Right cardiac atrium (tissue), 5 donors: ENCODE data around the gene CARD19. TPM values are rescaled to one million over a fixed set of nuclear protein-coding genes. Genes with fewer than 3 reads are reported as not detected.
A peak's percentile ranks its signal among the peaks of the same experiment; 100 is the strongest.

Source experiments
- ATAC-seq, 2 donors: fragments of 200-7000 bp; cut with Tn5 transposase; one replicate each; pipeline versions ENCODE4 v1.8.0 to v1.9.1; 2020; ENCODE audit warnings: moderate library complexity in 2 of 2, mild to moderate bottlenecking in 1 of 2
- DNase-seq, 3 donors: peaks; one replicate each; pipeline ENCODE4 v3.0.0-alpha.2; 2020
- H3K27ac ChIP-seq: one replicate; pipeline ENCODE4 v1.5.1; 2013; ENCODE audit warnings: mild to moderate bottlenecking, low read length, control low read depth, moderate library complexity
- H3K27me3 ChIP-seq: one replicate; pipeline ENCODE4 v1.6.1; 2013; ENCODE audit not compliant: control insufficient read depth, insufficient read depth
- H3K4me1 ChIP-seq: one replicate; pipeline ENCODE4 v1.6.1; 2013; ENCODE audit warnings: low read length; ENCODE audit not compliant: control insufficient read depth, insufficient read depth
- H3K4me3 ChIP-seq: one replicate; pipeline ENCODE4 v1.5.1; 2013; ENCODE audit warnings: low read length, control low read depth
- H3K9me3 ChIP-seq: one replicate; pipeline ENCODE4 v1.6.1; 2013; ENCODE audit warnings: low read length; ENCODE audit not compliant: control insufficient read depth
- WGBS: extraction: QIAGEN DNeasy Blood & Tissue Kit; methylation state at CpG from one replicate; pipeline ENCODE4 v1.1.7; 2013; 5-methylcytosine and 5-hydroxymethylcytosine counted together
- intact Hi-C, 4 donors: fragments of 100-400 bp; cut with DNase I; formaldehyde crosslinking; loops; one replicate each; pipeline versions ENCODE4 v1.11.0 to v1.14.0; 2022 to 2023
- polyA plus RNA-seq: library from polyadenylated mRNA; stranded (reverse); fragments of 200-250 nt; gene quantifications from one replicate; pipeline ENCODE4 v1.2.3, GENCODE V29; 2013
- total RNA-seq, 4 donors: library from RNA; stranded (reverse); fragmentation: NEBNext Ultra II Directional; extraction: Animal tissue kit (Norgen Biotek cat#: 25700); gene quantifications; one replicate each; pipeline ENCODE4 v1.2.1, GENCODE V29; 2021
- donor health status: healthy with polysubstance abuse.
- donor health status: DM: no; HTN: yes; CAD: no.
- donor health status: DM: no; HTN: no; CAD: no.
- donor health status: DM: no; HTN: yes; CAD: no; lungs with severe emphysema.
- donor health status: DM: yes; HTN: yes; CAD: no.

Gene CARD19
- total and polyA plus RNA-seq, 5 donors = 17.7 to 30.3 (median 25.6) TPM

- H3K9me3 ChIP-seq = no peaks in the 10 kb centered on the region
- intact Hi-C loops = loop anchor here in 1 of 4 donors (10.0 kb wide), 1 partner anchor 196 kb away; no protein-coding TSS in a partner anchor
- ATAC-seq = peak in 1 of 2 donors; percentile 10
Observed at GRCh38 chr9:93108291-93109041, 12.4 kb downstream of the CARD19 start.

GRCh38 chr9:93110311-93110855 is 14.4 kb downstream of the CARD19 start:
- peak in 2 of 3 donors; percentile 52 to 58 for DNase-seq
- intact Hi-C loops = no loop called here
- no peak for ATAC-seq
- WGBS = 96% methylated on average over 14 of the region's 14 CpGs
- no peaks in the 10 kb centered on the region for H3K9me3 ChIP-seq
- H3K27me3 ChIP-seq = no peaks in the 10 kb centered on the region
- no peak overlapping the region for H3K4me3 ChIP-seq
- no peak overlapping the region for H3K27ac ChIP-seq
- H3K4me1 ChIP-seq = no peaks in the 10 kb centered on the region

More at GRCh38 chr9:93108291-93109041, 12.4 kb downstream of the CARD19 start:
- Histone ChIP-seq H3K27ac (no peak overlapping the region), H3K4me3 (no peak overlapping the region), H3K4me1 (no peaks in the 10 kb centered on the region), H3K27me3 (no peaks in the 10 kb centered on the region)
- DNase-seq = peak in 2 of 3 donors; percentile 41 to 51
- whole genome bisulfite sequencing = 86% methylated on average over 15 of the region's 15 CpGs

GRCh38 chr9:93111001-93111370 is 15.0 kb downstream of the CARD19 start:
- DNase-seq (peak in 2 of 3 donors; percentile 25 to 30), ATAC-seq (no peak)
- Histone ChIP-seq H3K9me3 (no peaks in the 10 kb centered on the region), H3K27me3 (no peaks in the 10 kb centered on the region), H3K4me3 (no peak overlapping the region), H3K4me1 (no peaks in the 10 kb centered on the region), H3K27ac (no peak overlapping the region)
- 89% methylated on average over 11 of the region's 11 CpGs for WGBS
- intact Hi-C loops = no loop called here

- intact Hi-C loops = no loop called here
- no peak overlapping the region for H3K4me3 ChIP-seq
- no peaks in the 10 kb centered on the region for H3K27me3 ChIP-seq
- H3K27ac ChIP-seq = no peak overlapping the region
- 87% methylated on average over 18 of the region's 18 CpGs for WGBS
- no peaks in the 10 kb centered on the region for H3K9me3 ChIP-seq
- ATAC-seq (no peak), DNase-seq (peak in 2 of 3 donors; percentile 43 to 55)
- no peaks in the 10 kb centered on the region for H3K4me1 ChIP-seq
Observed at GRCh38 chr9:93111371-93112115, 15.5 kb downstream of the CARD19 start.

- no peaks in the 10 kb centered on the region for H3K27me3 ChIP-seq
- no peaks in the 10 kb centered on the region for H3K9me3 ChIP-seq
- intact Hi-C loops = no loop called here
- 82% methylated on average over 15 of the region's 15 CpGs for WGBS
- DNase-seq (peak in 2 of 3 donors; percentile 53 to 55), ATAC-seq (no peak)
- no peaks in the 10 kb centered on the region for H3K4me1 ChIP-seq
- H3K27ac ChIP-seq = no peak overlapping the region
- no peak overlapping the region for H3K4me3 ChIP-seq
Observed at GRCh38 chr9:93112116-93112863, 16.3 kb downstream of the CARD19 start.

- Histone ChIP-seq H3K4me3 (no peak overlapping the region), H3K9me3 (no peaks in the 10 kb centered on the region), H3K27me3 (no peaks in the 10 kb centered on the region), H3K4me1 (no peaks in the 10 kb centered on the region), H3K27ac (no peak overlapping the region)
- ATAC-seq (no peak), DNase-seq (peak in 1 of 3 donors; percentile 50)
- WGBS = 89% methylated on average over 13 of the region's 13 CpGs
- intact Hi-C loops = no loop called here
Observed at GRCh38 chr9:93112864-93113389, 16.9 kb downstream of the CARD19 start.

GRCh38 chr9:93114169-93114983 is 18.4 kb downstream of the CARD19 start:
- peaks cover under 1% of the 10 kb centered on the region for H3K4me1 ChIP-seq
- no peaks in the 10 kb centered on the region for H3K27me3 ChIP-seq
- no peak overlapping the region for H3K4me3 ChIP-seq
- no peaks in the 10 kb centered on the region for H3K9me3 ChIP-seq
- intact Hi-C loops = no loop called here
- WGBS = 83% methylated on average over 17 of the region's 17 CpGs
- ATAC-seq (no peak), DNase-seq (peak in 2 of 3 donors; percentile 39 to 57)
- H3K27ac ChIP-seq = no peak overlapping the region

GRCh38 chr9:93114984-93115335 is 18.9 kb downstream of the CARD19 start:
- Histone ChIP-seq H3K9me3 (no peaks in the 10 kb centered on the region), H3K4me3 (no peak overlapping the region), H3K27me3 (no peaks in the 10 kb centered on the region), H3K27ac (no peak overlapping the region), H3K4me1 (peaks cover 4% of the 10 kb centered on the region)
- intact Hi-C loops = no loop called here
- no peak for ATAC-seq
- WGBS = 85% methylated on average over 5 of the region's 5 CpGs
- peak in 1 of 3 donors; percentile 5 for DNase-seq

GRCh38 chr9:93115486-93116071 is 19.6 kb downstream of the CARD19 start:
- Histone ChIP-seq H3K27me3 (no peaks in the 10 kb centered on the region), H3K4me1 (peaks cover 4% of the 10 kb centered on the region), H3K9me3 (no peaks in the 10 kb centered on the region), H3K27ac (no peak overlapping the region), H3K4me3 (no peak overlapping the region)
- WGBS = 42% methylated on average over 3 of the region's 3 CpGs
- DNase-seq (peak in 1 of 3 donors; percentile 6), ATAC-seq (no peak)
- intact Hi-C loops = no loop called here
